GM19467 (cell line): ENCODE results near the gene KLF8.

Experiments used
- ATAC-seq: cut with Tn5 transposase; IDR thresholded peaks from one replicate; pipeline ENCODE4 v1.9.1; 2021; ENCODE audit warnings: mild to moderate bottlenecking, moderate library complexity; ENCODE audit not compliant: unreplicated experiment

KLF8 gene

DNA sequence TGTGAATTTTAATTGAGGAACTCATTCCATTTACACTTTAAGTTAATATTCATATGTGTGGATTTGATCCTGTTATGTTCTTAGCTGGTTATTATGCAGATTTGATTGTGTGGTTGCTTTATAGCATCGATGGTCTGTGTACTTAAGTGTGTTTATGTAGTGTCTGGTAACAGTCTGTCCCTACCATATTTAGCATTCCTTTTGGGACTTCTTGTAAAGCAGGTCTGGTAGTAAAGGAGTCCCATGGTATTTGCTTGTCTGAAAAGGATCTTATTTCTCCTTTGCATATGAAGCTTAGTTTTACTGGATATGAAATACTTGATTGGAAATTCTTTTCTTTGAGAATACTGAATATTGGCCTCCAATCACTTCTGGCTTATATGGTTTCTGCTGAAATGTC lies 76.6 kb downstream of the KLF8 start:
- no peak for ATAC-seq

DNA sequence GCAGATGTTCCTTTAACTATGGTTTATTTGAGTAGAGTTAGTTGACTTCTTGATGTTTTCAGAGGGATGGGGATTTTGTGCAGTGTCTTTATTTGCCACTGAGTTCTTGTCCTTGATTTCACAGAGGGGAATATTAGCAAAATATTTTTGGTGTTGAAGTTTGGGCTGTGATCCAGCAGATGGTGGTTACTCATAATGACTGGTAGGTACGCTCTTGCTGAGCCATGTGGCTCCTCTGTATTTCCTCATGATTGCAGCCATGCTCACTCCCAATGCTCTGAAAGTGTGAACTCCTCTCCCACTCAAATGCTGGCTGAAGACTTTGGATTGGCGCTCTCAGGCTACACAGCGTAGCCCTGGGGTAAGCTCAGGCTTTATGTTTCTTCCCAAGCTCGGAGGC lies 77.7 kb downstream of the KLF8 start:
- ATAC-seq, result no peak

DNA sequence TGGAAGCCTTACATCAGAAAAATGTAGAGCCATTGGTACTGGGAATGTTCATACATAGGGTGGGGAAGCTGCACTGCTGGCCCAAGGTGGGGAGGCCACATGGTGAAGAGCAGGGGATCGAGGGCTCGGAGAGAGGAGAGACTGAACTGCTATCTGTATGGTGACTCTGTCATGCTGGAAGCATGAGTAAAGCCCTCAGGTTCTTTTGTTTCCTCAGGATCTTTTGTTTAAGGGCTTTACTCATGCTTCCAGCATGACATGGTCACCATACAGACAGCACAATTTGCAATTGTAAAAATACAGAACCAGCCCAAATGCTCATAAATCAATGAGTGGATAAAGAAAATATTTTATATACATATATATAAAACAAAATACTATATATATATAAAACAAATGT lies 78.4 kb downstream of the KLF8 start:
- no peak for ATAC-seq

DNA sequence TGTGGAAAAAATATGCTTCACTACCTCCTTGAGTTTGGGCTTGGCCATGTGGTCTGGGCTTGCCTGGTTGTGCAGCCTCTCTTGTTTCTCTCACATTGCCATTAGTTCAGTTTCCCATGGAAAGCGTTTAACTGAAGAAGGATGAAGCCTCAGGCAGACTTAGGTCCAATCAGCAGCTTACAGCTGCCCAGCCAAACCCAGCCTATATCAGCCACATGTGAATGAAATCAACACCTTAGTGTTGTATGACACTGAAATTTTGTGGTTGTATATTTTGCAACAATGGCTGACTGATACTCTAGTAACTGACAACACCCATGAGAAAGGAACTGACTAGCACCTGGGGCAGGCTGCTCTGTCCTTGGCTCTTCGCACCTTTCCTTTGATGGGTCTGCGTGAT lies 81.2 kb downstream of the KLF8 start:
- ATAC-seq, result no peak

DNA sequence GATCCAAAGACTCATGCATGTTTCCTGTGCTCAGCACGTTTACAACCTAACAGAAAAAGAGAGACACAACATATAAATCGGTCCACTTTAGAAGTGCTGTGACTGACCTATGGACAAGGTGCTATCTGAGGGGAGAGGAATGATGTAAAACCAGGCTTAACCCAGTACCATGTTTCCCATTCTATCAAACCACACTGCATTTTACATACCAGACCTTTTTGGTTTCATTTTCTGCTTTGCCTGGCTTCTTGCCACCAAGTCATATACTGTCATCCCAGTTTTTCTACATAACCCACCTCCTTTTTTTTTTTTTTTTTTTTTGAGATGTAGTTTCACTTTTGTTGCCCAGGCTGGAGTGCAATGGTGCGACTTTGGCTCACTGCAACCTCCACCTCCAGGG lies 82.2 kb downstream of the KLF8 start:
- no peak for ATAC-seq

DNA sequence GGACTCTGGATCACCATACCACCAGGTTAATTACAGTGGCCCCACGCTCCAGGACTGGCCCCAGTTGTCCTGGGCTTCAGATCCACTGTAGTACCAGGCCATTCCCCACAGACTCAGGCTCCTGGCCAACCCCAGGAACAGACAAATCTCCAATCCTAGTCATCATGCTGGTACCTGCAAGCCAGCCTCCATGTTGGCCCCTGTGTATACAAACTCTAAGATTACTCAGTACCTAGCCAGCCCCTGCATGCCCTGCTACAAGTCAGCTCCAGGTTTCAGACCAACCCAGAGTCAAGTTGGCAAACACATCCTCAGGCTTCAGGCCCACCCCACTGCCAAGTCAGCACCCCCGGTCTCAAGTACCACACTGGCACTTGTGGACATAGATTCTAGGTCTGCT lies 85.9 kb downstream of the KLF8 start:
- ATAC-seq, result no peak

DNA sequence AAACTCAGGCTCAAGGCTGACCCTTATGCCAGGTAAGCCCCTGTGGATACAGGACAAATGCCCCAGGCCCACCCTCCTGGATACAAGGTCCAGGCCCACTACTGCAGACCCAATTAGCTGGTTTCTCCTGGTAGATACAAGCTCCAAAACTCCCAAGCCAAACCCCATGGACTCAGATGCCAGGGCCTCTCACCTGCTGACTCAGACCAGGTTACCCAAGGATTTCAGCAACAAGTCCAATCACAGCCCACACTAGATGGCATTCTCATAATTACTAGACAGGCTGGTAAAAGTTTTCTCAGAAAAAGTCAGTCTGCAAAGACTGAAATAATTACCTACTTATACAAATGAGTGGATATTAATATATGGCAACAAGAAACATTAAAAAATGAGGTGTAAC lies 87.0 kb downstream of the KLF8 start:
- ATAC-seq, result no peak
